HG02981 (cell line): ENCODE results near the gene INCA1.
A peak's percentile ranks its signal among the peaks of the same experiment; 100 is the strongest.

ENCODE experiments used
- ATAC-seq: cut with Tn5 transposase; IDR thresholded peaks from one replicate; pipeline ENCODE4 v1.9.1; 2021; ENCODE audit warnings: mild to moderate bottlenecking, moderate library complexity; ENCODE audit not compliant: unreplicated experiment

Gene INCA1

DNA sequence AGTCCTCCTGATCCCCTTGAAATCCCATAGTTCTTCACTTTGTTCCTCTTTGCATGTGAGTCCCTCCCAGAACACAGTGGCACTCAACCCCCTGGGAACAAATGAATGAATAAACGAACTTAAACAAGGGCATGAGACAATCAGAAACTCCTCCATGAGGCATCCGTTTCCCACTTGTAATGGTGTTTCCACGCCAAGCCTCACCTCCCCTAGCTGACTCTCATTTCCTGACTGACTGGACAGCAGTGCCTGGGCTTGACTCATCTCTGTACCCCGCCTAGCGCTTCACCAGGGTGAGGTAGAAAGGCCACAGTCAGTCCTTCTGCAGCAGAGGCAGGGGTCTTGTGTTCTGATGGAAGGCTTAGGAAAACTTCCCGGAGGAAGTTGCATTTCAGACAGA, 14.6 kb upstream of the INCA1 start:
- ATAC-seq: no peak

DNA sequence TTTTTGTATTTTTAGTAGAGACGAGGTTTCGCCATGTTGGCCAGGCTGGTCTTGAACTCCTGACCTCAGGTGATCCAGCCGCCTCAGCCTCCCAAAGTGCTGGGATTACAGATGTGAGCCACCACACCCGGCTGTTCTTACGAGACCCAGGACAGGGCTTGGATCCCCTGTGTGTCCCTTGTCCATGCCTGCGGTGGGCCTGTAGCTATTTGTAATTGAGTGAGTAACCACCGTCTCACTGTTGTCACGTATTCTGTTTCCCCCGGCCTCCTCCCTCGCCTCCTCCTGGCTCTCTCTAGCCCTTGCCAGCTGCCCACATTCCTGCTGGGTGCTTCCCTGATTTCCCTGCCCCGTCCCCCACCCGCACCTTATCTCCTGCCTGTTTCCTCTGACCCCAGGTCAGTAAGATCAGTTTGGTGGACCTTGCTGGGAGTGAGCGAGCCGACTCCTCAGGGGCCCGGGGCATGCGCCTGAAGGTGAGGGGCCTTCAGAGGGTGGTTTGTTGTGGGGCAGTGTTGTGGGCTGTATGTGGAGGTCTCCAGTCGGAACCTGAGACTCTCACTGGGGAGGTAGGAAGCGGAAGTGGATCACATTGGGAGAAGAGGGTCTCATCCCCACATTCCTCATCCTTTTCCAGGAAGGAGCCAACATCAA, 6.0 kb upstream of the INCA1 start:
- ATAC-seq: no peak

DNA sequence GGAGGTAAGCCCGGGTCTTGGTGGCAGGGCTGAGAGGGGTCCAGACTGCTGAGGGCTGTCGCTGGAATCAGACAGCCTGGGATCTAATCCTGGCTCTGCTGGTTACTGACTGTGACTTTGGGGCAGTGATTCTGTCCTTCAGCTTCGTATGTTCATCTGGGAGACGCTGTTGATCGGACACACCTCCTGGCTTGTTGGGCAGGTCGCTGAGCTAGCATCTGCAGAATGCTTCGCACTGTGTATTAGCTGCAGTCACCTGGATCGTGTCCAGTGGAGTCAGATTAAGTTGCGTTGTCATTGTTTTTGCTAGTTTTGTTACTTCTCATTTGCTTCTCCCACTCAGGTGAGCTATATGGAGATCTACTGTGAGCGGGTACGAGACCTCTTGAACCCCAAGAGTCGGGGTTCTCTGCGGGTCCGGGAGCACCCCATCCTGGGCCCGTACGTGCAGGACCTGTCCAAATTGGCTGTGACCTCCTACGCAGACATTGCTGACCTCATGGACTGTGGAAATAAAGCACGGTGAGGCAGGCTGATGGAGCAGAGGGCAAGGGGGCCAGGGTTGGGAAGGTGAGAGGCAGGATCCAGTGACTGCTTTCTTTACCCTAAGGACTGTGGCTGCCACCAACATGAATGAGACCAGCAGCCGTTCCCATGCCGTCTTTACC, 4.9 kb upstream of the INCA1 start:
- ATAC-seq: no peak

DNA sequence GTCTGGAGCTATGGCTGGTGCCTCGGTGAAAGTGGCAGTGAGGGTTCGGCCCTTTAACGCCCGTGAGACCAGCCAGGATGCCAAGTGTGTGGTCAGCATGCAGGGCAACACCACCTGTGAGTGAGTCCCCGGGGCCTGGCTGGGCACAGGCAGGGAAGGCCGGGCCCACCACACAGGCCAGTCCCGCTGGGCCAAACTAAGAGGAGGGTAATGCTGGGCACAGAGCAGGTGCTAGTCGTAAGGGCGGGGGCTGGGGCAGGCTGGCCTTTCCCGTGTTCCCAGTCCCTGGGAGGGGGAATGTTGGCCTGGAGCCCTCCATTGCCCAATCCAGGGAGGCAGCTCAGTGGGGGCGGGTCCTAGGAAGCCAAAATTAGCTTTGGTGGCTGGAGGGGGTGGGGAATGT, 2.9 kb upstream of the INCA1 start:
- no peak for ATAC-seq

DNA sequence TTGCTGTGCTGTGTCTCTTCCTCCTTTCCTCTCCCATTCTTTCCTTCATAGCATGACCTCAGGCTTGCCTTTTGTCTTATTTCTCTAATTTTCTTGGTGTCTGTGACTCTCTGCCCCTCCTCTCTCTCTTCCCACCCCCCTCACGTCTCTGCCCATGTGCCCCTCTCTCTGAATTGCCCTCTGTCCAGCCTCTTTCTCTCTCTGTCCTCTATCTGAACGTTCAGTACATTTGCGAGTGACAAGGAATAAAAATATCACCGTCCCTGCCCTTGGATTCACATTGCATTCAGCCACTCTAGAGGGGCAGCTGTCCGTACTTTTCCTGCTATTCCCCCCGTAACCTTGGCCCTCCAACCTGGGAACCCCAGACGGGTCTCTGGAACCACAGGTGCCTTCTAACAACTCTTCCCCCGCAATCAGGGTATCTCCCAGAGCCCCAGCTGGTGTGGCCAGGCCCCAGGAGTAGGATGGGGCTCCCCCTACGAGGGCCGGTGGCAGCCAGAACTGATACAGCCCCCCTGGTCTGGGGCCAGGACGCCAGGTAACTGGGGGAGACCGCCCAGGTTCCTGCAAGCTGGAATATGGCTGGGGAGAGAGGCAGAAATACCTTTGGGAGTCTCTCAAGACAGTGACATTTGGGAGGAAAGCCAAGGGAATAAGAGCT, 2.2 kb upstream of the INCA1 start:
- ATAC-seq: no peak

DNA sequence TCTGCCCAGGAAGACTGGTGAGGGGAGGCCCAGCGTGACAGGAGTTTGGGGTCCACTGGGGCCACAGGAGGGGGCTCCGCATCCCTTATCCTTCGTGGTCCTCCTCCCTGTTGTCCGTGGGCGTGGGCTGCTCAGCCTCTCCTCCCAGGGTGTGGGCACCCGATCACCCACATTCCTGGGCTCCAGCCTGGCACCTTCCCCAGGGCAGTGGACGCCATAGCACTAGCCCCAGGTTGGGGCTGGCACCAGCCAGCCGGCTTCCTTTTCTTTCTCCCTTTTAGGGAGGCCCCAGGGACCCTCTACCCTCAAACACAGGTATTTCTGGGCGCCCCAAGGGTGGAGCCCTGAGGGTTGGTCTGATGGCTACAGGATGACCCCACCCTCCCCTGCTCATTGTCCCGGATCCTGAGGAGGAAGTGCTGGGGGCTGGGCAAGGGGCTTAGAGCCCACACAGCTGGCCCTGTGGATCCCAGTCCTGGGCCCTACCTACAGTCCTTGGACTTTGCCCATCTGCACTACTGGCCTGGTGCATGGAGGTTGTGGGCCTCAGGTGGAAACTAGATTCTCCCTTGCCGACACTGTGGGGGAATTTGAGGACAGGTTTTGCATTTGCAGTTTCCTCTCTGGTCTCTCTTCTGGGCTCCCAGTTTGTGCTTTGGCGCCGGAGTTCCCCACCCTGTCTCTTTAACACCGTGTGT, 1.6 kb upstream of the INCA1 start:
- no peak for ATAC-seq

DNA sequence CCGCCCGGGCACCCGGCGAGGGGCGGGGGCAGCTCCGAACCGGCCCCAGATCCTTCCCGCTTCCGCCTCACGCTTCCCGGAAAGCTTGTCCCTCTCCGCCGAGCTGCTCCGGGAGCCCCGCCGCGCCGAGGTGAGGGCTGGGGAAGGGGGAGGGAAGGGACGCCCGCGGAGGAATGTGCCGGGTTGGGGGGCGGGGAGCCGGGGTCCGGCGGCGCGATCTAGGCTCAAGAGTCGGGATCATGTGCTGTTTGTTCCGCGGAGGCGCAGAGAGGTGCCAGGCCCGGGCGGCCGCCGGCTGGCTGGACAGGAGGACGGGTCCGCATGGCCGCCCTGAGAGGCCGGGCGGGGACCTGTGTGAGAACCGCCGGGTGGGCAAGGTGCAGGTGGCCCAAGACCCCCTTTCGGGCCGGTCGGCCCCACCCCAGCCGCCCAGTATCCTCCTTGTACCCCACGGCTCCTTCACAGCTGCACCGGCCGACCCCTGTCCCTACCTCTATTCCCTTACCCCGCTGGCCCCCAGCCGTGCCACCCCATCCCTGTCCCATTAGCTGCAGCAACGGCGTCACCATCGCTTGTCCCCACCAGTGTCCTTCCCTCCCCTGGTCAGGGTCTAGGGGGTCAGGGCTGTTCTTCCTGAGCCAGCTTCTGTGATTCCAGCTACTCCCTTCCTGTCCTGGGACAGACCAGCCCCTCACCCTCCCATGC, 857 bp upstream of the INCA1 start:
- no peak for ATAC-seq

DNA sequence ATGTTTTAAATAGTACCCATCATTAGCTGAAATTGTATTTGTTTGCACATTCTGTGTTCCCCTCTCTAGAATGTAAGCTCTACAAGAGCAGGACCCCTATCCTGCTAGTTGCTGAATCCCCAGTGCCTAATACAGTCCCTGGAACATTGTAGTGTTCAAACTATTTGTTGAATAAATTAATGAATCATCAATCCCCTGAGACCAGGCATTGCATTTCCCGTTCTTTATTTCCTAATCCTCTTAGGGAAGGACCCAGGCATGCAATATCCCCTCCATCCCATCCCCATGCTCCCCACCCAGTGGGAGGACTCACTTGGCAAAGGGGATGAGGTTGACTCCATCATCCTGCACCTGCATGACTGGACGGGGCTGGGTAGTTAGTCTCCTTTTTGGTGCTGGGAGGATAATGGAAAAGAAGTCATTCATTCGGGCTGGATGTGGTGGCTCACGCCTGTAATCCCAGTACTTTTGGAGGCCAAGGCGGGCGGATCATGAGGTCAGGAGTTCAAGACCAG, 3.2 kb downstream of the INCA1 start:
- no peak for ATAC-seq

DNA sequence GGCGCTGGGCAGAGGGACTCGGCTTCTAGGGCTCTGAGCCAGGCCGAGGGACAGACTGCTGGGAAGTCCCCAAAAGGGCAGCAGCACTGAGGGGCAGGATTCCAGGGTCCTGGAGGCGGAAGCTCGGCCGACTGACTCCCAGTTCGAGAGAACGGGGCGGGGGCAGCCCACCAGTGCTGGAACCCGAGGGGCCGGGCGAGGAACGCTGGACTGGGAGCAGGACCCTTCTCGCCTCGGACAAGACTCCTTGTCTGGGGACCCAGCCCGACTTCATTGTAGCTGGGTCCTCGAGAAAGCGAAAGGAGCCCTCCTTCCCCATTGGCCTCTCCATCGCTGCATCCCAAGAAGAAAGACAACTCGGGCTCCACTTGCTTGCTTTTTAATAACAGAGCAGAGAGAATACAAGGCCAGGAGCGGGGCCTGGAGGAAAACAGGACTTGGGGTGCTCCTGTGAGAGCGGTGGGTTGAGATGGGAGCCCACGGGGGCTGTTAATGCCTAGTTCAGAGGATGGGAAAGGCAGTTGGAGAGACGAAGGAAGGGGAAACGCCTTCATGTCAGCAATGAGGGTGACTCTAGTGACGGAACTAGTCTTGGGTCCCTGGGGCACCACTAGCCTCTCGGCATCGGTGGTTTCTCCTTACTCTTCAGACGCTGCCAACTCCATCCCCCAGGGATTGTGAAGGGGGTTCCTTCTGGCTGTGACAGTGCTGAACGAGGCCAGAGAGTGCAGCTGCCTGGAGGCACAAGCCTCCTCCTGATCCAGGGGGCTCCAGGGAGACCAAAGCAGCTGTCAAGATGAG, 9.4 kb downstream of the INCA1 start:
- no peak for ATAC-seq

DNA sequence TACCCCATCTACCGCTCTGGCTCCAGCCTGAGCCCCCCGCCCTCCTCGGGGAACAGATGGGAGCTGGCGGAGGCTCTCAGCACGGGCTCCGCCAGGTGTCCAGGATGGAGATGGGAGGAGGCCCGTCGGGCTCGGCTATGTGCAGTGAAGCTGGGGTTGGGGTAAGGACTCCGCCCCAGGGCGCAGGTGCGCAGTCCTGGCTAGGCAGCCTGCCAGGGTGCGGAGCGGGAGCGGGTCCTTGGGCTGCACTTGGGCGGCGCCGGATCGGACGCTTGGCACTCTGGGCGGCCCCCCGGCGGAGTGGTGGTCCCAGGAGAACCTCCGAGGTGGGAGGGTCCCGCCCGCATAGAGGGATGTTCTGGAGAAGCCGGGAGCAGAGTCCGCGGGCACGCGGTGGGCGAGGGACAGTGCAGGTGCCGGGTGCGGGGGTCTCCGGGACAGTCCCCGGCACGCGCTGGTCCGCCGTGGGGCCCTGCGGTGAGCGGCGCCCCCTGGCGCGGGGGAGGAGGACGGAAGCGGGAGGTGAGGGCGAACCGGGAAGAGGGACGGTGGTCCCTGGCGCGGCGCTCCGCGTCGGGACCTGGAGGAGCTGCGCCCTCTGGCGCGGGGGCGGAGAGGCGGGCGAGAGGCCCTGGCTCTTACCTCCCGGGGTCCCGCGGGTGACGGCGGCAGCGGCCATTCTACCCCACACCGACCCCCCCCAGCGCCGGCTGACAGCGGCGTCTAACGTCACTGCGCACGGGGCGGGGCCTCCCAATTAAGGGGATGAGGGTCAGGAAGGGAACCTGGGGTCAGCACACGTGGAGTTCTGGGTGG, 10.2 kb downstream of the INCA1 start, which contains the start of gene CAMTA2:
Gene CAMTA2 (minus strand): TSS at position 725 of the 816 bp plus-strand sequence. CDS start 1,453 bp downstream, outside the sequence.
- ATAC-seq: peak; percentile 71

DNA sequence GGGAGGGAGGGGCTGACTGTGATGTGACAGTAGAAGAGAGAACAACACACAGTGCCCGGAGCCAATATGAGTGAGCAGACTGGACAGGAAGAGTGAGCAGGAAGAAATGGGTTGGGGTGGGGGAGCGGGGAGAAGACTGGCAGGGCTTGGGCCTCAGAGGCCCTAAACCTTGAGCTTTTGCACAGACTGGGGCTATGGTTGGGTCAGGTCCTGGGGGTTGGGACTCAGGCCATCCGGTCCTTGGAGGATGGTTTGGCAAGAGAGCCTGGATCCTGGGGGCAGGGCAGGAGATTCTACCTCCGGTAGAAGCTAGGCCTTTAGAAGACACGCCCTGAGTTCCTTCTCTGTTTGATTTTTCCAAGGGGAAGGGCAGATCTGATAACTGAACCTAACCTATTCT, 10.9 kb downstream of the INCA1 start:
- no peak for ATAC-seq

DNA sequence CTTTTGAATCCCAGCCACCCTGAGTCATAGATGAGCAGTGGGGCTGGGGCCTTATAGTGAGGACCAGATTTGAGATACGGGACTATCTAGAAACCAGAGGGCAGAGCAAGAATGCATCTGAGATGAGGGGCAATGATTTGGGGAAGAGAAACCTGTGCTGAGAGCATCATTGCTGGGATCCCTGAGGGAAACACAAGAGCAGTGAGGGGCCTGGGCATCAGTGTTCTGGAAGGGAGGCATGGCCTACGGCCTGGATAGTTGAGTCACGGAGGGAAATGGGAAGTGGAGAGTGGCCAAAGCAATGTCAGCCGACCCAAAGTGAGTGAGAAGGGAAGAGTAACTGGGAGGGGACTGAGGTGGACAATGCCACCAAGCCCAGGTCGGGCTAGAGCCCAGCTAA, 15.0 kb downstream of the INCA1 start:
- no peak for ATAC-seq

DNA sequence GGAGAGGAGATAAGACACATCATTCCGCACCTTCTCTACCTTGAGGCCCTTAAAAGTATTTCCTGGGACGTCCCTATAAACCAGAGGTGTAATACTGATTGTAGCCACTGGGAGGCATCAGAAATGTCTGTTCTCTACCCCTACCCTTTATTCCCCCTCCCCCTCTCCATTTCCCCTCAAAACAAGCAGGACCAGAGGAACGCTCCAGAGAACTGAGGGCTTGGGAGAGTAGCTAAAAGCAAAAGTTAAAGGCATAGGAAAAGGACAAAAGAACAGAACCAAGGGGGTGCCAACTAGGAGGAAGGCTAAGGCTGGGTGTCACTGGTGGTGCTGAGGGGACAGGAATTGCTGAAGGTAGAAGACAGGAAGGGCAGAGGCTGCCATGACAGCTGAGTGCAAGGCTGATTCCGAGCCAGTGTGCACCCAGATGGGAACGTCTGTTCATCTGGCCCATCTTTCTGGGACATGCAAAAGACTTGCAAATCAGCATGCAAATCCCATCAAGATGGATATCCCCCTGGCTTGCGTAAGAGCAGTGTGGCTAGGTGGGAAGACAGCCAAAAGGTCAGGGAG, 16.6 kb downstream of the INCA1 start:
- no peak for ATAC-seq

DNA sequence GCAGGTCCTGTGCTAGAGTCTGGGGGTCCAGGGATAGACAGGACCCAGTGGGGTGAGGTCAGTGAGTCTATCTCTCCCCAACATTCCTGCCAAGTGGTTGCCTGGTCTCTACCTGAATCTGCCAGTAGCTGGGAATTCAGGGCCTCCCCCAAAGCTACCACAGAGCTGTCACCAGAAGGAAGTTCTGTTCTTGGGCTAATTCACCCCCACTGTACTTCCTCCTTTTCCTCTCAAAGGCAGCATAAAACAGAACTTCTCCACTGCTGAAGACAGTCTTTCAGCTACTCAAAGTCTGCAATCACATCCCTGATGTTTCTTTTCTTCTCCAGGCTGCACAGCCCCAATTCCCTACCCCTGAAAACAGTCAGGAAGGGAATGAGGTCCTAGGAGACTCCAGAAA, 18.6 kb downstream of the INCA1 start:
- no peak for ATAC-seq

DNA sequence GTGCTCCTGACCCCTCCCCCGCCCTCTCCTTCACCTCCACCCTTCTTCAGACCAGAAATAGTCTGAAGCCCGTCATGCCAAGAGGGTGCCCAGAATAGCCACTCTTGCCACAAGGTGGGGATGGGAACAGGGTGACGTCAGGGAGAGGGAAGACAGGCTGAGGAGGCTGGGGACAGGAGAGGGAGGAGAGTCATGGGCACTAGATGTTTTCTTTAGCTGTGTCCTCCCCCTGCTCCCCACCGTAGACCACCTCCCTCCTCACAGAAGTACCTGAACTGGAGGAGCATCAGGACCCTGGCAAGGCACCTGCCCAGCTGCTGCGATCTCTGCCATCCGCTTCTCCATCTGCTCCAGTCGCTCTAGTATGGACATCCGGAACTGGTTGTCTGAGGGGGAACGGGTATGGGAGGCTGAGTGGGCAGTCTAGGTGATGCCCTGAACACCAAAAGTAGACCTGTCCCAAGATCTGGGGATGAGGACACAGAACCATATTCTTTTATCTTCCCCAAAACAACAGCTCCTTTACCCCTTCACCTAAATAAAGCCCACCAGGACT, 23.1 kb downstream of the INCA1 start:
- ATAC-seq: no peak

DNA sequence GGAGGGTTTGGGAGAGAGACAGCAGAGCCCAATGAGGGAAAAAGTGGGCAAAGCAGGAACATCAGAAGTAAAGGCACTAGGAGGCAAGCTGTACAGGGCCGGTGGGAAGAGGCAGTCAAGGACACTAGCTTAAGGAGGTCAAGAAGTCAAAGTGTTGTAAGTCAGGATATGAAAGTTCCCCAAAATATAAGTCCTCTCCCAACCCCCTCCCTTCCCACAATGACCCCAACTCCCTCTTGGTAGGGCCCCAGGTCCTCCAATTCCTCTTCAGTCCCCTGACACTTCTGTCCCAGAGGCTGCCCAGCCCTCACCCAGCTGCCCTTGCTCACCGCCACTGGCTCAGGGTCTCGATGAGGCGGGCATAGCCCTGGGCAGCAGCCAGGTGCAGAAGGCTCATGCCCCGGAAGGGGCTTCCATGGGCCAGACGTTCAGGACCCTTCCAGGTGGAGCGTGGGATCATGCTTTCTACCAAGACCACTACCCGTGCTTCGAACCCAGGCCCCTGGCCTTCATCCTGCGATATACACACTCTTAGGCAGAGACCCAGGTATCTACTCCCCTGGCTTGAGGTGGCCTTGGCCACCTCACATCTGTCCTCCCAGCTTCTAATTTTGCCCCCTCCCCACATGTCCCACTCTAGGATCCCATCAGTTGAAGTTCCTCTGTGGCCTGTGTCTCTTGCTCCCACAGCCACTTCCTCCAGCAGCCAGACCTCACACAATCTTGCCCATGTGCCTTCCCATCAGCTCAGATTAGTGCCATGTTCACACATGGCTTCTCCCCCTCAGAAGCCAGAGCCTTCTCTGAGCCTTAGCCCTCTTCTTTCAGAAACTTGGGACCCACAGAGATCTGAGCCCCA, 23.8 kb downstream of the INCA1 start:
- ATAC-seq: no peak

DNA sequence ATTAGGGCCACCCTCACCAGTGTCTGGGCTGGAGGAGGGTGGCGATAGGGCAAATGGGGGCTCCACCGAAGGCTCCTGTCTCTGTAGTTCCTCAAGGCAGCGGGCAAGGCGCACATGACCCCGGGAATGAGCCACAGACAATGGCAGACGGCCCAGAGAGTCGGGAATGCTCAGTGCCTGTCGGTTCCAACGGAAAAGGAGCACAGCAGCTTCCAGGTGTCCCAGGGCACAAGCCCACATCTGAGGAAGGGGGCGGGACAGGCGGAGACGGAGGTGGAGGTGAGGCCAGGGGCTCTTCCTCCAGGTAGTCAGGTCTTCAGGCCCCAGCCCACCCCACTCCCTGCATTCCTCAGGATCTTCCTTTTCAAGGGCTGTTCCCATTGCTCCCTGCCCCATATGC, 24.6 kb downstream of the INCA1 start:
- ATAC-seq: no peak

DNA sequence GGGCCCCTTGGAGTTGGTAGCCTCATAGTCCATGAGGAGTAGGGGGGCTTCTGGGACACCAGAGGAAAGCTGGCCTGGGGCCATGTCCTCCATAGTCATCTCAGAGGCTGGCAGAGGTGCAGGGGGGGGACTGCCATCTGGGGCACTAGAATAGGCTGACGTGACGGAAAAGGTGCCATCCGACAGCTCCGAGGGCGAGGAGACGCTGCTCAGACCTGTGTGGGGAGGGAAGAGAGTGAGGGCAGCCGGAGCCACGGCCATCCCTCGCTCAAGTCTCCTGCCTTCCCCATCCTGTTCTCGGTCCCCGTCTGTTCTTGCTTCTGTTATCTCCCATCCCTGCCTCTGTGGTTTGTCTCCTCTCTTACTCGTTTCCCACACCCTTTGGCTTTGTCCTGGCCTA, 25.0 kb downstream of the INCA1 start:
- ATAC-seq: no peak
